IMR-90 (cell line): ENCODE measurements around the gene CEBPE. TPM values are rescaled to one million over a fixed set of nuclear protein-coding genes. Genes with fewer than 3 reads are reported as not detected.
A peak's percentile ranks its signal among the peaks of the same experiment; 100 is the strongest.

Experiments used
- ATAC-seq: fragments of 200-7000 bp; cut with Tn5 transposase; 2 replicates; pipeline ENCODE4 v1.9.1; 2020; ENCODE audit warnings: low read depth, mild to moderate bottlenecking, moderate library complexity
- BruUV-seq: library from RNA; stranded (reverse); fragments of 400-500 nt; replicated peaks from 2 replicates; lab custom pipeline; 2021; lab: Mats Ljungman, UMichigan
- CTCF ChIA-PET: fragments of 300-600 bp; formaldehyde crosslinking; extraction: SDS; loops from one replicate; lab custom pipeline; 2021; ENCODE audit warnings: antibody characterized with exemption; lab: Yijun Ruan, JAX
- POLR2A ChIA-PET: fragments of 300-600 bp; sonication (Branson Sonifier 250); formaldehyde crosslinking; loops from one replicate; lab custom pipeline; 2022; ENCODE audit warnings: antibody characterized with exemption; ENCODE audit not compliant: unreplicated experiment; lab: Charles Lee
- DNase-seq: peaks from one replicate; pipeline ENCODE4 v3.0.0; 2013
- H2AFZ ChIP-seq: replicated peaks from 2 replicates; pipeline ENCODE3; 2013; ENCODE audit warnings: low read length, mild to moderate bottlenecking; ENCODE audit not compliant: poor library complexity
- H2AK5ac ChIP-seq: 2 replicates; pipeline ENCODE4 v1.6.1; 2013; ENCODE audit warnings: low read depth, low read length, inconsistent platforms
- H2AK9ac ChIP-seq: replicated peaks from 2 replicates; pipeline ENCODE3; 2013; ENCODE audit warnings: mild to moderate bottlenecking, low read depth, low read length, moderate library complexity; ENCODE audit not compliant: poor library complexity
- H2BK120ac ChIP-seq: 2 replicates; pipeline ENCODE4 v1.6.1; 2013; ENCODE audit warnings: low read depth, low read length, inconsistent platforms
- H2BK15ac ChIP-seq: 3 replicates; pipeline ENCODE4 v1.6.1; 2013; ENCODE audit warnings: low read depth, low read length, inconsistent platforms
- H2BK20ac ChIP-seq: 2 replicates; pipeline ENCODE4 v1.6.1; 2013; ENCODE audit warnings: low read depth, mild to moderate bottlenecking, inconsistent platforms, low read length, moderate library complexity
- H2BK5ac ChIP-seq: 2 replicates; pipeline ENCODE4 v1.6.1; 2013; ENCODE audit warnings: mild to moderate bottlenecking, low read depth, low read length, inconsistent platforms; ENCODE audit not compliant: poor library complexity, severe bottlenecking
- H3K14ac ChIP-seq: replicated peaks from 2 replicates; pipeline ENCODE4 v1.6.1; 2013; ENCODE audit warnings: low read depth, low read length, inconsistent platforms
- H3K18ac ChIP-seq: 2 replicates; pipeline ENCODE4 v1.6.1; 2013; ENCODE audit warnings: low read depth, low read length, control low read depth
- H3K23ac ChIP-seq: 2 replicates; pipeline ENCODE4 v1.6.1; 2013; ENCODE audit warnings: low read depth, low read length, inconsistent platforms
- H3K27ac ChIP-seq: 2 replicates; pipeline ENCODE4 v1.5.1; 2013; ENCODE audit warnings: mild to moderate bottlenecking, control low read depth, low read length; ENCODE audit not compliant: insufficient read depth
- H3K27me3 ChIP-seq: 2 replicates; pipeline ENCODE4 v1.6.1; 2013; ENCODE audit warnings: low read length; ENCODE audit not compliant: control insufficient read depth, insufficient read depth
- H3K36me3 ChIP-seq: 2 replicates; pipeline ENCODE4 v1.6.1; 2013; ENCODE audit warnings: low read length, mixed read lengths; ENCODE audit not compliant: control insufficient read depth, insufficient read depth
- H3K4ac ChIP-seq: 2 replicates; pipeline ENCODE4 v1.6.1; 2013; ENCODE audit warnings: low read depth, low read length, inconsistent platforms
- H3K4me1 ChIP-seq: 2 replicates; pipeline ENCODE4 v1.6.1; 2013; ENCODE audit warnings: low read length, mixed read lengths; ENCODE audit not compliant: control insufficient read depth, insufficient read depth
- H3K4me2 ChIP-seq: 2 replicates; pipeline ENCODE4 v1.6.1; 2013; ENCODE audit warnings: low read depth, mild to moderate bottlenecking, control low read depth, low read length, moderate library complexity
- H3K4me3 ChIP-seq: 2 replicates; pipeline ENCODE4 v1.5.1; 2013; ENCODE audit warnings: low read depth, mild to moderate bottlenecking, control low read depth, low read length, moderate library complexity; ENCODE audit not compliant: insufficient read depth
- H3K56ac ChIP-seq: 2 replicates; pipeline ENCODE4 v1.6.1; 2013; ENCODE audit warnings: low read length, inconsistent platforms; ENCODE audit not compliant: insufficient read depth; ENCODE audit errors: extremely low read depth
- H3K79me1 ChIP-seq, 2 experiments: 2 replicates each; pipeline ENCODE4 v1.6.1; 2013; ENCODE audit warnings: low read length in 2 of 2, inconsistent platforms in 1 of 2, low read depth in 1 of 2
- H3K9ac ChIP-seq: 2 replicates; pipeline ENCODE4 v1.6.1; 2013; ENCODE audit warnings: low read depth, low read length, control low read depth
- H3K9me1 ChIP-seq: 2 replicates; pipeline ENCODE4 v1.6.1; 2013; ENCODE audit warnings: low read length, inconsistent platforms; ENCODE audit not compliant: insufficient read depth
- H3K9me3 ChIP-seq: 2 replicates; pipeline ENCODE4 v1.6.1; 2013; ENCODE audit warnings: low read length; ENCODE audit not compliant: control insufficient read depth, insufficient read depth
- H4K20me1 ChIP-seq: 2 replicates; pipeline ENCODE4 v1.6.1; 2013; ENCODE audit warnings: low read length, inconsistent platforms; ENCODE audit not compliant: insufficient read depth
- H4K5ac ChIP-seq: 2 replicates; pipeline ENCODE4 v1.6.1; 2013; ENCODE audit warnings: mild to moderate bottlenecking, low read depth, low read length, control low read depth
- H4K8ac ChIP-seq, 2 experiments: 2 replicates each; pipeline ENCODE4 v1.6.1; 2013; ENCODE audit warnings: low read depth in 2 of 2, low read length in 2 of 2, control low read depth in 1 of 2, inconsistent platforms in 1 of 2
- H4K91ac ChIP-seq: 2 replicates; pipeline ENCODE4 v1.6.1; 2013; ENCODE audit warnings: low read depth, low read length, inconsistent platforms; ENCODE audit not compliant: insufficient read depth
- BHLHE40 ChIP-seq: fragments of 150-350 bp; IDR thresholded peaks from 2 replicates; pipeline ENCODE4 v1.6.1; 2016; ENCODE audit warnings: mild to moderate bottlenecking, low read depth, low read length
- CHD1 ChIP-seq: IDR thresholded peaks from 2 replicates; pipeline ENCODE4 v1.6.1; 2012; ENCODE audit warnings: low read depth, low read length, improper control_type of control experiment
- CTCF ChIP-seq: conservative IDR thresholded peaks from 2 replicates; pipeline ENCODE4 v1.5.1; 2012; ENCODE audit warnings: mild to moderate bottlenecking, low read depth, low read length, improper control_type of control experiment
- ELK1 ChIP-seq: fragments of 150-350 bp; IDR thresholded peaks from 2 replicates; pipeline ENCODE4 v1.6.1; 2016; ENCODE audit warnings: low read depth, mild to moderate bottlenecking, low read length, moderate library complexity, borderline replicate concordance
- FOS ChIP-seq: fragments of 150-350 bp; IDR thresholded peaks from 2 replicates; pipeline ENCODE4 v1.6.1; 2016; ENCODE audit warnings: low read depth, low read length
- MAFK ChIP-seq: IDR thresholded peaks from 2 replicates; pipeline ENCODE4 v1.6.1; 2012; ENCODE audit warnings: low read depth, low read length, improper control_type of control experiment
- MAZ ChIP-seq: IDR thresholded peaks from 2 replicates; pipeline ENCODE4 v1.6.1; 2012; ENCODE audit warnings: low read depth, mild to moderate bottlenecking, low read length, improper control_type of control experiment, moderate library complexity, borderline replicate concordance
- MXI1 ChIP-seq: IDR thresholded peaks from 2 replicates; pipeline ENCODE4 v1.6.1; 2012; ENCODE audit warnings: low read depth, mild to moderate bottlenecking, low read length, moderate library complexity, borderline replicate concordance
- NFE2L2 ChIP-seq: fragments of 150-350 bp; IDR thresholded peaks from 2 replicates; pipeline ENCODE4 v1.6.1; 2016; ENCODE audit warnings: low read depth, mild to moderate bottlenecking, low read length
- POLR2A ChIP-seq: IDR thresholded peaks from 2 replicates; pipeline ENCODE4 v1.6.1; 2012; ENCODE audit warnings: mild to moderate bottlenecking, low read depth, low read length
- RAD21 ChIP-seq: IDR thresholded peaks from 2 replicates; pipeline ENCODE4 v1.6.1; 2012; ENCODE audit warnings: low read length, improper control_type of control experiment
- RCOR1 ChIP-seq: IDR thresholded peaks from 2 replicates; pipeline ENCODE4 v1.6.1; 2012; ENCODE audit warnings: mild to moderate bottlenecking, low read length, improper control_type of control experiment; ENCODE audit not compliant: insufficient replicate concordance
- RFX5 ChIP-seq: IDR thresholded peaks from 2 replicates; pipeline ENCODE4 v1.8.0; 2012; ENCODE audit warnings: low read depth, mild to moderate bottlenecking, low read length, moderate library complexity
- WGBS, 2 experiments: methylation state at CpG; one replicate each; pipeline versions ENCODE4 v1.1.5 to v1.1.7; 2013; ENCODE audit warnings: missing lambda C conversion rate in 2 of 2; ENCODE audit not compliant: insufficient read length in 1 of 2; ENCODE audit errors: extremely low coverage in 2 of 2; 5-methylcytosine and 5-hydroxymethylcytosine counted together
- dilution Hi-C: fragments of 300-500 bp; cut with HindIII; formaldehyde crosslinking; loops from one replicate; pipeline ENCODE4 v1.14.3; 2018; ENCODE audit warnings: low sequenced_read_pairs; ENCODE audit not compliant: unreplicated experiment
- in situ Hi-C: fragments of 300-500 bp; cut with MboI; formaldehyde crosslinking; loops from 3 replicates; pipeline ENCODE4 v1.14.3; 2019; ENCODE audit warnings: low sequenced_read_pairs, inconsistent platforms, mixed read lengths
- intact Hi-C: fragments of 100-400 bp; cut with micrococcal nuclease; formaldehyde crosslinking; loops from 2 replicates; pipeline ENCODE4 v1.10.0; 2022
- polyA plus RNA-seq, 3 experiments: library from polyadenylated mRNA; depleted of rRNA; stranded (reverse); fragments of >200 nt; gene quantifications; 2 replicates each; pipeline ENCODE4 v1.2.3, GENCODE V29; 2012; ENCODE audit warnings: low replicate concordance in 1 of 3
- total RNA-seq: library from RNA; depleted of rRNA; stranded (reverse); fragments of >200 nt; gene quantifications from 2 replicates; pipeline ENCODE4 v1.2.3, GENCODE V29; 2012

Gene CEBPE
- total and polyA plus RNA-seq, 2 of the 4 experiments (the other 2 are of a cell fraction) = 0.05 TPM; not detected in 1

GRCh38 chr14:23119363-23120327, 590 bp upstream of the CEBPE start:
- POLR2A ChIA-PET = no interaction called here
- H3K9me1 ChIP-seq = peaks cover 16% of the 10 kb centered on the region
- no peak overlapping the region for H2BK15ac ChIP-seq
- no peak overlapping the region for H3K4me3 ChIP-seq
- no peak overlapping the region for H3K56ac ChIP-seq
- dilution Hi-C loops = no loop called here
- no peak overlapping the region for H3K4me2 ChIP-seq
- no peak for ATAC-seq
- no peak overlapping the region for H4K5ac ChIP-seq
- BruUV-seq = no TSS peak
- H3K18ac ChIP-seq = no peak overlapping the region
- no peaks in the 10 kb centered on the region for H3K36me3 ChIP-seq
- no peak for DNase-seq
- in situ Hi-C loops = loop anchor here (10.0 kb wide), 1 partner anchor 185 kb away; the partner anchor contains the start of genes BCL2L2 and PPP1R3E
- peak overlapping the region; percentile 18; the same call in 1 of the 2 replicates for H2BK120ac ChIP-seq
- H3K27ac ChIP-seq = no peak overlapping the region
- 82% methylated on average over 5 of the region's 16 CpGs; no CpG with 5 or more reads in 1 of the 2 experiments for WGBS, 2 experiments
- H2BK20ac ChIP-seq = no peak overlapping the region
- H2AK5ac ChIP-seq = peak overlapping the region; percentile 25; the same call in 1 of the 2 replicates
- H4K8ac ChIP-seq = no peak overlapping the region
- H3K23ac ChIP-seq = no peak overlapping the region
- H2AK9ac ChIP-seq = peak overlapping the region; percentile 17
- no peak overlapping the region for H3K14ac ChIP-seq
- intact Hi-C loops = loop anchor here (1.0 to 2.0 kb wide), 3 partner anchors 35 to 181 kb away; no protein-coding TSS in a partner anchor
- H3K27me3 ChIP-seq = no peaks in the 10 kb centered on the region
- no peak overlapping the region for H4K91ac ChIP-seq
- H3K4ac ChIP-seq = 0 out of 2 replicates have a peak overlapping the region, but pooled peaks have one; percentile 16
- H3K9me3 ChIP-seq = no peaks in the 10 kb centered on the region
- no peaks in the 10 kb centered on the region for H4K20me1 ChIP-seq
- peaks cover 5 to 6% of the 10 kb centered on the region in 2 experiments; a peak in 2 of 4 replicates for H3K79me1 ChIP-seq
- peak overlapping the region; percentile 5 for H2AFZ ChIP-seq
- H3K4me1 ChIP-seq = peaks cover 12% of the 10 kb centered on the region
- no peak overlapping the region for H2BK5ac ChIP-seq
- H3K9ac ChIP-seq = no peak overlapping the region
- CTCF ChIA-PET = interaction anchor here (0.7 to 1.5 kb wide), 7 partner anchors 25 to 133 kb away, joined by 3 to 5 read pairs (median 4); partner anchors contain the start of genes ACIN1 and C14orf119
- TF ChIP-seq CHD1 (no peak), POLR2A (no peak), RAD21 (no peak), FOS (no peak), MAZ (no peak), RFX5 (no peak), MXI1 (no peak), MAFK (no peak), NFE2L2 (no peak), CTCF (no peak), ELK1 (no peak), RCOR1 (no peak), BHLHE40 (no peak)
